HepG2 (cell line): ENCODE results near the gene NIPAL4. TPM values are rescaled to one million over a fixed set of nuclear protein-coding genes. Genes with fewer than 3 reads are reported as not detected.
"Not testable (repeated sequence)": the region's sequence is repeated elsewhere in the genome, so short reads cannot be mapped to it uniquely, and the experiment has no call there.

Source experiments
- ATAC-seq: fragments of 200-7000 bp; cut with Tn5 transposase; 3 replicates; pipeline ENCODE4 v1.9.1; 2020; ENCODE audit warnings: mild to moderate bottlenecking, moderate library complexity
- BruUV-seq: library from RNA; stranded (reverse); fragments of 400-500 nt; replicated peaks from 2 replicates; lab custom pipeline; 2021; lab: Mats Ljungman, UMichigan
- CTCF ChIA-PET: fragments of 300-600 bp; formaldehyde crosslinking; extraction: SDS; loops from one replicate; lab custom pipeline; 2021; ENCODE audit warnings: low total read pairs, inconsistent platforms, low intra/inter-chr PET ratio; lab: Yijun Ruan, JAX
- POLR2A ChIA-PET: fragments of 350-600 bp; sonication (Branson Sonifier 250); formaldehyde crosslinking; loops from one replicate; lab custom pipeline; 2020; ENCODE audit warnings: antibody characterized with exemption, inconsistent platforms; lab: Yijun Ruan, JAX
- DNase-seq: peaks from one replicate; pipeline ENCODE4 v3.0.0-alpha.2; 2015; ENCODE audit warnings: low spot score
- FAIRE-seq: peaks from 3 replicates; lab custom pipeline; 2011; peaks lifted over from hg19 to GRCh38; lab: Jason Lieb, UNC
- H2AFZ ChIP-seq: one replicate; pipeline ENCODE4 v1.6.1; 2011; ENCODE audit warnings: low read length, inconsistent platforms
- H3K27ac ChIP-seq: fragments of 300-600 bp; 3 replicates; pipeline ENCODE4 v1.8.0; 2011; ENCODE audit warnings: mixed run types, mild to moderate bottlenecking, mixed read lengths, low read length, inconsistent platforms; ENCODE audit not compliant: insufficient read depth; ENCODE audit errors: extremely low read length
- H3K27me3 ChIP-seq, 2 experiments: fragments of 200-600 bp in 1 of 2; 2 replicates in 1 of 2; 3 replicates in 1 of 2; pipeline versions ENCODE4 v1.6.0 to v1.8.0; 2011; ENCODE audit warnings: low read length in 2 of 2, mild to moderate bottlenecking in 2 of 2, moderate library complexity in 2 of 2, inconsistent platforms in 1 of 2; ENCODE audit not compliant: insufficient read depth in 2 of 2, control insufficient read depth in 1 of 2
- H3K36me3 ChIP-seq, 2 experiments: fragments of 200-600 bp in 1 of 2; replicated peaks in 1 of 2; 2 replicates in 1 of 2; 3 replicates in 1 of 2; pipeline versions ENCODE4 v1.5.1 to v1.8.0; 2011; ENCODE audit warnings: low read length in 2 of 2, inconsistent platforms in 1 of 2; ENCODE audit not compliant: insufficient read depth in 2 of 2, control insufficient read depth in 1 of 2
- H3K4me1 ChIP-seq: 2 replicates; pipeline ENCODE4 v1.5.1; 2012; ENCODE audit warnings: low read length, inconsistent platforms; ENCODE audit not compliant: insufficient read depth
- H3K4me2 ChIP-seq: 2 replicates; pipeline ENCODE4 v1.6.0; 2011; ENCODE audit warnings: low read depth, low read length, inconsistent platforms
- H3K4me3 ChIP-seq, 3 experiments: fragments of 200-600 bp in 1 of 3; sonication (generic), shearing (Covaris generic) in 1 of 3; replicated peaks in 1 of 3; 2 replicates each; pipeline ENCODE4 v1.5.1; 2011 to 2016; ENCODE audit warnings: low read length in 3 of 3, inconsistent platforms in 2 of 3, low read depth in 2 of 3, mild to moderate bottlenecking in 2 of 3, control low read depth in 1 of 3, mixed read lengths in 1 of 3; ENCODE audit not compliant: insufficient read depth in 1 of 3
- H3K79me2 ChIP-seq: one replicate; pipeline ENCODE4 v1.6.1; 2011; ENCODE audit warnings: low read length, inconsistent platforms; ENCODE audit not compliant: insufficient read depth
- H3K9ac ChIP-seq: 2 replicates; pipeline ENCODE4 v1.6.0; 2011; ENCODE audit warnings: mild to moderate bottlenecking, low read depth, low read length, inconsistent platforms; ENCODE audit not compliant: insufficient read depth
- H3K9me3 ChIP-seq: 2 replicates; pipeline ENCODE4 v1.5.1; 2012; ENCODE audit warnings: mild to moderate bottlenecking, low read length
- H4K20me1 ChIP-seq: 2 replicates; pipeline ENCODE4 v1.6.0; 2011; ENCODE audit warnings: inconsistent platforms, mild to moderate bottlenecking, low read length, moderate library complexity; ENCODE audit not compliant: insufficient read depth
- WGBS: methylation state at CpG from one replicate; pipeline ENCODE4 v1.1.6; 2017; ENCODE audit warnings: low lambda C conversion rate; 5-methylcytosine and 5-hydroxymethylcytosine counted together
- in situ Hi-C: cut with HindIII; loops from 2 replicates; pipeline ENCODE4 v1.10.0; 2017; ENCODE audit warnings: low pct_unique_long_range_greater_than_20kb; ENCODE audit not compliant: extremely low pct_ligation_motif_present
- intact Hi-C: fragments of 100-400 bp; cut with micrococcal nuclease; formaldehyde crosslinking; loops from one replicate; pipeline ENCODE4 v1.10.0; 2022; ENCODE audit not compliant: unreplicated experiment
- polyA plus RNA-seq, 8 experiments: library from polyadenylated mRNA; depleted of rRNA in 3 of 8; stranded (reverse) in 7 of 8; unstranded in 1 of 8; fragments of >200 nt; fragmentation: Illumina TruSeq in 4 of 8; extraction: Trizol in 4 of 8; gene quantifications; 2 replicates each; pipeline versions ENCODE4 v1.2.1 to v1.2.3, GENCODE V29; 2011 to 2016; ENCODE audit warnings: low read depth in 4 of 8, missing spikeins in 1 of 8, mixed read lengths in 1 of 8; ENCODE audit not compliant: insufficient read depth in 1 of 8
- total RNA-seq, 5 experiments: library from RNA; depleted of rRNA; stranded (reverse); fragments of >200 nt; fragmentation: Illumina TruSeq; extraction: Trizol; gene quantifications; 2 replicates each; pipeline ENCODE4 v1.2.3, GENCODE V29; 2016; ENCODE audit warnings: low read depth in 1 of 5

The NIPAL4 gene
- total and polyA plus RNA-seq, 2 of the 13 experiments (the other 11 are each of a cell fraction or from before 2014, with no cell fraction given) = not detected

DNA sequence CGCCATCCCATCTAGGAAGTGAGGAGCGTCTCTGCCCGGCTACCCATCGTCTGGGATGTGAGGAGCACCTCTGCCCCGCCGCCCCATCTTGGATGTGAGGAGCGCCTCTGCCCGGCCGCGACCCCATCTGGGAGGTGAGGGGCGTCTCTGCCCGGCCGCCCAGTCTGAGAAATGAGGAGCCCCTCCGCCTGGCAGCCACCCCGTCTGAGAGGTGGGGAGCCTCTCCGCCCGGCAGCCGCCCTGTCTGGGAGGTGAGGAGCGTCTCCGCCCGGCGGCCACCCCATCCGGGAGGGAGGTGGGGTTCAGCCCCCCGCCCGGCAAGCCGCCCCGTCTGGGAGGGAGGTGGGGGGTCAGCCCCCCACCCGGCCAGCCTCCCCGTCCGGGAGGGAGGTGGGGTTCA lies 40.5 kb upstream of the NIPAL4 start:
- H3K9me3 ChIP-seq, ATAC-seq, H3K27me3 ChIP-seq, H2AFZ ChIP-seq, H3K4me3 ChIP-seq, intact Hi-C loops, H3K36me3 ChIP-seq, H4K20me1 ChIP-seq, H3K79me2 ChIP-seq, H3K27ac ChIP-seq, CTCF ChIA-PET, DNase-seq, H3K4me1 ChIP-seq, FAIRE-seq, H3K9ac ChIP-seq, POLR2A ChIA-PET, in situ Hi-C loops, BruUV-seq, H3K4me2 ChIP-seq: not testable (repeated sequence)
- WGBS = no CpG with 5 or more reads among the region's 30 CpGs

DNA sequence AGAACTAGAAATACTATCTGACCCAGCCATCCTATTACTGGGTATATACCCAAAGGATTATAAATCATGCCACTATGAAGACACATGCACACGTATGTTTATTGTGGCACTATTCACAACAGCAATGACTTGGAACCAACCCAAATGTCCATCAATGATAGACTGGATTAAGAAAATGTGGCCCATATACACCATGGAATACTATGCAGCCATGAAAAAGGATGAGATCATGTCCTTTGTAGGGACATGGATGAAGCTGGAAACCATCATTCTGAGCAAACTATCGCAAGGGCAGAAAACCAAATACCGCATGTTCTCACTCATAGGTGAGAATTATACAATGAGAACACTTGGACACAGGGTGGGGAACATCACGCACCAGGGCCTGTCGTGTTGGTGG lies 30.1 kb upstream of the NIPAL4 start:
- WGBS = 24% methylated on average over 5 of the region's 5 CpGs
- ATAC-seq, H3K9me3 ChIP-seq, H3K4me3 ChIP-seq, H3K9ac ChIP-seq, H3K27me3 ChIP-seq, H2AFZ ChIP-seq, CTCF ChIA-PET, POLR2A ChIA-PET, H3K27ac ChIP-seq, in situ Hi-C loops, FAIRE-seq, H3K4me1 ChIP-seq, H4K20me1 ChIP-seq, BruUV-seq, DNase-seq, H3K79me2 ChIP-seq, H3K36me3 ChIP-seq, H3K4me2 ChIP-seq: not testable (repeated sequence)
- intact Hi-C loops = loop anchor here (2.0 to 10.0 kb wide), 2 partner anchors 47 to 285 kb away; no protein-coding TSS in a partner anchor
